ENCODE data around the gene AP5S1. TPM values are rescaled to one million over a fixed set of nuclear protein-coding genes. Genes with fewer than 3 reads are reported as not detected.

Gene AP5S1
- polyA plus RNA-seq, 1 of the 3 experiments (the other 2 are of a cell fraction) = 10.3 TPM

- no peaks in the 10 kb centered on the region for H3K9me2 ChIP-seq
- H3F3A ChIP-seq (replicated peaks; ENCODE audit: insufficient read depth) = peaks cover 15% of the 10 kb centered on the region
- peaks cover 40% of the 10 kb centered on the region for H3K79me2 ChIP-seq (ENCODE audit: insufficient read depth)
- peak overlapping the region; percentile 96; the same call in 1 of the 2 replicates for H3K4me2 ChIP-seq
- no peaks in the 10 kb centered on the region for H3K27me3 ChIP-seq (ENCODE audit: insufficient read depth)
- ChIA-PET POLR2A (no interaction called here), CTCF (interaction anchor here (0.6 to 6.4 kb wide), 5 partner anchors 12 to 72 kb away, joined by 3 to 61 read pairs (median 27); partner anchors contain the start of genes ADISSP and CDC25B)
- no peak overlapping the region for H3K27ac ChIP-seq (ENCODE audit: low read depth in 2 of 2, low read length in 1 of 2)
- H3K4me1 ChIP-seq (ENCODE audit: control insufficient read depth in 1 of 2, insufficient read depth in 2 of 2, low read depth in 1 of 2, low read length in 1 of 2) = peaks cover 27 to 33% of the 10 kb centered on the region in 2 experiments; a peak in 3 of 4 replicates
- WGBS (ENCODE audit: low lambda C conversion rate) = 86% methylated on average over 10 of the region's 10 CpGs
- no peaks in the 10 kb centered on the region for H3K9me3 ChIP-seq
- H2AFZ ChIP-seq (ENCODE audit: low read depth) = no peak overlapping the region
- H3K9ac ChIP-seq = no peak overlapping the region
- DNase-seq = no peak
- TF ChIP-seq RXRA (IDR thresholded peaks at IDR 0.05; ENCODE audit: borderline replicate concordance, low read depth) = no peak
- H4K20me1 ChIP-seq (ENCODE audit: insufficient read depth) = peaks cover 45% of the 10 kb centered on the region
- H3K4me3 ChIP-seq (ENCODE audit: low read depth in 2 of 2, low read length in 1 of 2) = no peak overlapping the region
- peaks cover 7 to 9% of the 10 kb centered on the region in 2 experiments for H3K36me3 ChIP-seq (replicated peaks in 1 of 2; ENCODE audit: control insufficient read depth in 1 of 2, insufficient read depth in 2 of 2, low read length in 1 of 2)
Measured at GRCh38 chr20:3783511-3784195, 36.7 kb upstream of the AP5S1 start.

GRCh38 chr20:3784216-3784853, 36.0 kb upstream of the AP5S1 start:
- Histone ChIP-seq H3K27ac (ENCODE audit: low read depth in 2 of 2, low read length in 1 of 2) (no peak overlapping the region; a peak in 1 of 4 replicates), H3K9me2 (no peaks in the 10 kb centered on the region), H3K4me3 (ENCODE audit: low read depth in 2 of 2, low read length in 1 of 2) (peak overlapping the region in 1 of 2 experiments; percentile 74; a peak in 2 of 4 replicates), H3K4me2 (peak overlapping the region; percentile 96), H3K4me1 (ENCODE audit: control insufficient read depth in 1 of 2, insufficient read depth in 2 of 2, low read depth in 1 of 2, low read length in 1 of 2) (peaks cover 27 to 33% of the 10 kb centered on the region in 2 experiments; a peak in 3 of 4 replicates), H3K27me3 (ENCODE audit: insufficient read depth) (no peaks in the 10 kb centered on the region), H3K9me3 (no peaks in the 10 kb centered on the region), H2AFZ (ENCODE audit: low read depth) (no peak overlapping the region), H4K20me1 (ENCODE audit: insufficient read depth) (peaks cover 45% of the 10 kb centered on the region), H3K79me2 (ENCODE audit: insufficient read depth) (peaks cover 40% of the 10 kb centered on the region), H3K36me3 (replicated peaks in 1 of 2; ENCODE audit: control insufficient read depth in 1 of 2, insufficient read depth in 2 of 2, low read length in 1 of 2) (peaks cover 7 to 9% of the 10 kb centered on the region in 2 experiments), H3F3A (replicated peaks; ENCODE audit: insufficient read depth) (peaks cover 15% of the 10 kb centered on the region), H3K9ac (no peak overlapping the region)
- POLR2A ChIA-PET = no interaction called here
- 96% methylated on average over 15 of the region's 17 CpGs for WGBS (ENCODE audit: low lambda C conversion rate)
- CTCF ChIA-PET = interaction anchor here (0.8 to 6.4 kb wide), 8 partner anchors 9 to 110 kb away, joined by 3 to 161 read pairs (median 18); partner anchors contain the start of genes ADISSP and AP5S1
- no peak for DNase-seq
- TF ChIP-seq, protein P1, sequence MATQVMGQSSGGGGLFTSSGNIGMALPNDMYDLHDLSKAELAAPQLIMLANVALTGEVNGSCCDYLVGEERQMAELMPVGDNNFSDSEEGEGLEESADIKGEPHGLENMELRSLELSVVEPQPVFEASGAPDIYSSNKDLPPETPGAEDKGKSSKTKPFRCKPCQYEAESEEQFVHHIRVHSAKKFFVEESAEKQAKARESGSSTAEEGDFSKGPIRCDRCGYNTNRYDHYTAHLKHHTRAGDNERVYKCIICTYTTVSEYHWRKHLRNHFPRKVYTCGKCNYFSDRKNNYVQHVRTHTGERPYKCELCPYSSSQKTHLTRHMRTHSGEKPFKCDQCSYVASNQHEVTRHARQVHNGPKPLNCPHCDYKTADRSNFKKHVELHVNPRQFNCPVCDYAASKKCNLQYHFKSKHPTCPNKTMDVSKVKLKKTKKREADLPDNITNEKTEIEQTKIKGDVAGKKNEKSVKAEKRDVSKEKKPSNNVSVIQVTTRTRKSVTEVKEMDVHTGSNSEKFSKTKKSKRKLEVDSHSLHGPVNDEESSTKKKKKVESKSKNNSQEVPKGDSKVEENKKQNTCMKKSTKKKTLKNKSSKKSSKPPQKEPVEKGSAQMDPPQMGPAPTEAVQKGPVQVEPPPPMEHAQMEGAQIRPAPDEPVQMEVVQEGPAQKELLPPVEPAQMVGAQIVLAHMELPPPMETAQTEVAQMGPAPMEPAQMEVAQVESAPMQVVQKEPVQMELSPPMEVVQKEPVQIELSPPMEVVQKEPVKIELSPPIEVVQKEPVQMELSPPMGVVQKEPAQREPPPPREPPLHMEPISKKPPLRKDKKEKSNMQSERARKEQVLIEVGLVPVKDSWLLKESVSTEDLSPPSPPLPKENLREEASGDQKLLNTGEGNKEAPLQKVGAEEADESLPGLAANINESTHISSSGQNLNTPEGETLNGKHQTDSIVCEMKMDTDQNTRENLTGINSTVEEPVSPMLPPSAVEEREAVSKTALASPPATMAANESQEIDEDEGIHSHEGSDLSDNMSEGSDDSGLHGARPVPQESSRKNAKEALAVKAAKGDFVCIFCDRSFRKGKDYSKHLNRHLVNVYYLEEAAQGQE (IDR thresholded peaks at IDR 0.05; ENCODE audit: low read depth, low read length) = peak; percentile 84
- no peak for TF ChIP-seq TAF1 (IDR thresholded peaks at IDR 0.05; ENCODE audit: borderline replicate concordance, low read depth, low read length)
- TF ChIP-seq, protein P2, sequence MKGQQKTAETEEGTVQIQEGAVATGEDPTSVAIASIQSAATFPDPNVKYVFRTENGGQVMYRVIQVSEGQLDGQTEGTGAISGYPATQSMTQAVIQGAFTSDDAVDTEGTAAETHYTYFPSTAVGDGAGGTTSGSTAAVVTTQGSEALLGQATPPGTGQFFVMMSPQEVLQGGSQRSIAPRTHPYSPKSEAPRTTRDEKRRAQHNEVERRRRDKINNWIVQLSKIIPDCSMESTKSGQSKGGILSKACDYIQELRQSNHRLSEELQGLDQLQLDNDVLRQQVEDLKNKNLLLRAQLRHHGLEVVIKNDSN (IDR thresholded peaks at IDR 0.05; ENCODE audit: borderline replicate concordance, low read depth) = peak; percentile 21; the same call in 1 of the 2 replicates

Data from SK-N-SH (cell line).